ENCODE data around the gene MCCC1. TPM values are rescaled to one million over a fixed set of nuclear protein-coding genes. Genes with fewer than 3 reads are reported as not detected.

Gene MCCC1
- total RNA-seq, 4 donors from 2014 or later: 32.2 to 44.4 (median 33.0) TPM

- no peak overlapping the region for H3K4me3 ChIP-seq
- 93 to 100% methylated on average over 2 of the region's 2 CpGs for WGBS, 2 donors (ENCODE audit: low coverage in 1 of 2)
- TF ChIP-seq EP300 (IDR thresholded peaks at IDR 0.05): no peak
- H3K27me3 ChIP-seq: no peaks in the 10 kb centered on the region
- H3K36me3 ChIP-seq: peaks cover 0 to 95% of the 10 kb centered on the region in 2 donors
- no peaks in the 10 kb centered on the region for H3K9me3 ChIP-seq
- H3K27ac ChIP-seq: no peak overlapping the region
- ATAC-seq: no peak
- no peaks in the 10 kb centered on the region for H3K4me1 ChIP-seq
These were observed 61.1 kb downstream of the MCCC1 start for GRCh38 chr3:183038221-183038620.

- ATAC-seq: no peak
- Histone ChIP-seq H3K27me3 (no peaks in the 10 kb centered on the region), H3K9me3 (no peaks in the 10 kb centered on the region), H3K36me3 (peaks cover 0 to 96% of the 10 kb centered on the region in 2 donors), H3K27ac (no peak overlapping the region), H3K4me1 (no peaks in the 10 kb centered on the region), H3K4me3 (no peak overlapping the region)
- TF ChIP-seq POLR2AphosphoS5 (IDR thresholded peaks at IDR 0.05) (no peak), EP300 (IDR thresholded peaks at IDR 0.05) (no peak), POLR2A (IDR thresholded peaks at IDR 0.05) (no peak), CTCF (IDR thresholded peaks at IDR 0.05) (no peak)
- WGBS, 2 donors (ENCODE audit: low coverage in 1 of 2): 100% methylated on average over 1 of the region's 2 CpGs; no CpG with 5 or more reads in 1 of the 2 donors
These were observed 65.5 kb downstream of the MCCC1 start for GRCh38 chr3:183033746-183034145.

- 91% methylated on average over 4 to 6 of the region's 6 CpGs for WGBS, 2 donors (ENCODE audit: low coverage in 1 of 2)
- no peak for ATAC-seq
- H3K4me1 ChIP-seq: no peaks in the 10 kb centered on the region
- TF ChIP-seq EP300 (IDR thresholded peaks at IDR 0.05) (no peak), CTCF (IDR thresholded peaks at IDR 0.05) (no peak)
- no peak overlapping the region for H3K27ac ChIP-seq
- no peak overlapping the region for H3K4me3 ChIP-seq
- H3K36me3 ChIP-seq: peaks cover 0 to 96% of the 10 kb centered on the region in 2 donors
- H3K27me3 ChIP-seq: no peaks in the 10 kb centered on the region
- H3K9me3 ChIP-seq: no peaks in the 10 kb centered on the region
These were observed 66.3 kb downstream of the MCCC1 start for GRCh38 chr3:183032880-183033555.

- Histone ChIP-seq H3K9me3 (no peaks in the 10 kb centered on the region), H3K4me1 (no peaks in the 10 kb centered on the region), H3K27me3 (no peaks in the 10 kb centered on the region), H3K4me3 (no peak overlapping the region), H3K27ac (no peak overlapping the region), H3K36me3 (peaks cover 0 to 96% of the 10 kb centered on the region in 2 donors)
- 86 to 100% methylated on average over 1 of the region's 1 CpG for WGBS, 2 donors (ENCODE audit: low coverage in 1 of 2)
- ATAC-seq: no peak
- TF ChIP-seq CTCF (IDR thresholded peaks at IDR 0.05) (no peak), EP300 (IDR thresholded peaks at IDR 0.05) (no peak), POLR2A (IDR thresholded peaks at IDR 0.05) (no peak), POLR2AphosphoS5 (IDR thresholded peaks at IDR 0.05) (no peak)
These were observed 67.5 kb downstream of the MCCC1 start for GRCh38 chr3:183031826-183032225.

- Histone ChIP-seq H3K27me3 (no peaks in the 10 kb centered on the region), H3K36me3 (peaks cover 0 to 95% of the 10 kb centered on the region in 2 donors), H3K4me3 (no peak overlapping the region), H3K9me3 (no peaks in the 10 kb centered on the region), H3K4me1 (no peaks in the 10 kb centered on the region), H3K27ac (no peak overlapping the region)
- 38 to 92% methylated on average over 1 to 3 of the region's 3 CpGs for WGBS, 2 donors (ENCODE audit: low coverage in 1 of 2)
- no peak for ATAC-seq
- TF ChIP-seq EP300 (IDR thresholded peaks at IDR 0.05) (no peak), POLR2AphosphoS5 (IDR thresholded peaks at IDR 0.05) (no peak), CTCF (IDR thresholded peaks at IDR 0.05) (no peak), POLR2A (IDR thresholded peaks at IDR 0.05) (no peak)
These were observed 70.9 kb downstream of the MCCC1 start for GRCh38 chr3:183028416-183028815.

Measured in gastroesophageal sphincter (tissue), 4 donors.